Tibial artery (tissue), 4 donors: Measurements from ENCODE around the gene PSD2.

Source experiments
- DNase-seq, 2 donors: peaks; one replicate each; pipeline ENCODE4 v3.0.0-alpha.2; 2019
- H3K27ac ChIP-seq, 2 donors: fragments of 200-600 bp; sonication (generic) in 1 of 2; 1 replicate in 1 of 2; 2 replicates in 1 of 2; pipeline ENCODE4 v1.5.1; 2018 to 2019; ENCODE audit warnings: mild to moderate bottlenecking in 1 of 2
- H3K27me3 ChIP-seq, 2 donors: fragments of 200-600 bp; sonication (generic) in 1 of 2; one replicate each; pipeline versions ENCODE4 v1.5.1 to v1.6.0; 2016 to 2019
- H3K36me3 ChIP-seq, 3 donors: fragments of 200-600 bp; sonication (generic) in 2 of 3; one replicate each; pipeline ENCODE4 v1.5.1; 2016 to 2019; ENCODE audit warnings: mild to moderate bottlenecking in 2 of 3
- H3K4me1 ChIP-seq, 4 donors: fragments of 200-600 bp; sonication (generic) in 2 of 4; 1 replicate in 3 of 4; 2 replicates in 1 of 4; pipeline ENCODE4 v1.5.1; 2016 to 2019
- H3K4me3 ChIP-seq, 2 donors: fragments of 200-600 bp; sonication (generic) in 1 of 2; 1 replicate in 1 of 2; 2 replicates in 1 of 2; pipeline ENCODE4 v1.5.1; 2018 to 2019; ENCODE audit warnings: mild to moderate bottlenecking in 2 of 2
- H3K9me3 ChIP-seq, 3 donors: fragments of 200-600 bp; sonication (generic) in 1 of 3; one replicate each; pipeline ENCODE4 v1.5.1; 2016 to 2019
- CTCF ChIP-seq, 2 experiments: fragments of 200-600 bp in 1 of 2; fragments of 450-650 bp in 1 of 2; IDR thresholded peaks; one replicate each; pipeline ENCODE4 v1.5.1; 2017 to 2019; ENCODE audit warnings: antibody characterized with exemption in 2 of 2, mild to moderate bottlenecking in 1 of 2, moderate library complexity in 1 of 2
- intact Hi-C: fragments of 100-400 bp; cut with DNase I; formaldehyde crosslinking; loops from one replicate; pipeline ENCODE4 v1.15.0; 2023; ENCODE audit warnings: low total_unique reads

The PSD2 gene

DNA sequence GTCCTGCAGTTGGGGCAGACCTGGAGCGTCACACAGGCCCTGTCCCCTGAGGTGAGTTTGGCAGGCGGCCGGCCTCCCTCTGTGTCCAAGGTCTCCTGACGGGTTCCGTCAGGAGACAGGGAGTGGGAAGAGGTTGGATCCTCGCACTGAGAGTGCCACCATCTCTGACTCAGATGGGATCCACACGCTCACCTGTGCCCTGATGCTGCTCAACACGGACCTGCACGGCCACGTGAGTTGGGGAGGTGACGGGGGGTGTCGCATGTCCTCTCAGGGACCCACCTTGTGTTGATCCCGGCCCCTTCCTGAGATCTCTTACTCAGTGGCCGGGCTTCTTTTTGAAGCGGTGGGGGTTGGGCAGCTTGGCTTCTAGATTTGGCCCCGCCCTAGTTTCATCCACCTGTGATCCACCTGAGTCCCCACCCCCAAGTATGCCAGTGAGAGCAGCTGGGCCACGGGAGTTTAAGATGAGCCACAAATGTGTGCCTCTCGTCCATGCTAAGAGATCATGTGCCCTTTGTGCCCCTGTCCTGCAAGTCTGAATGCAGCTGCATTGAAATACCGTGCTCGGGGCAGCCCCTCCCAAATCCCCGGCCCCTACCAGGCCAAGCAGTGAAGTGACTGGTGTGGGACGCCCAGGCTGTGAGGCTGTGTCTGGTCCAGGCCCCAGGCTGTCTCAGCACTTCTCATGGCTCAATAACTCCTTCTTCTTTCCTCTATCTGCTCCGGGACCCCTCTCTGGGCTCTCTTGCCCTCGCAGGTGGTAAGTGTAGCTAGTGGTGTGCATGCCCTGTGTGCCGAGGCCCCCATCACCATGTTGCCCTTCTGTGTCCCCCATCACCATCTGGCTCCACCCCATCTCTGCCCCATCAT, 27.2 kb downstream of the PSD2 start:
- intact Hi-C loops, result no loop called here
- peaks cover 0 to 4% (median 0%) of the 10 kb centered on the region in 3 donors for H3K36me3 ChIP-seq
- peak in 1 of 2 donors; percentile 52 for DNase-seq

DNA sequence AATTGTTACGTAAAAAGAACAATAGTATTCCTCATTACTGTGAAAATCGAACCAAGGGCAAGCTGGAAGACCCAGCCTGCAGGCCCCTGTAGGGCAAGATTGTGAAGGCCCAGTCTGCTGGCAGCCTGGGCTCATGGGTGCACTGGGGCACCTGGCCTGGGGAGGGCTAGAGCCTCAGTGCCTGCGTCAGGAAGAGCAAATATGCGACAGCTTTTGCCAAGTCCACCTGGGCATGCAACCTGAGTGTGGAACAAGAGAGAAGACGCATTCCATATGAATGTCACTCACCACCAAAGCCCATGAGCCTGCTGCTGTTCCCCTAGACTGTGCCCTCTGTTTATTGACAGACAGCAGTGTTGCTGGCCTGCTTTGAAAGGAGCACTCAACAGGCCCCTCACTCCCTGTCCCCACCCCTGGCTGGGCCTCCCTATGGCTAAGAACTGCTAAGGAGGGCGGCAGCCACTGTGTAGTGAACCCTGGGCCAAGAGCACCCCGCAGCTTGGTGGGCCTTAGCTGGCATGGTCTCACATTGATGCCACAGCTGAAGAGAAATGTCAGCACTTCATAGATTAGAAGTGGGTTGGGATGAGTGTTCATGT, 28.2 kb downstream of the PSD2 start:
- no peak overlapping the region for H3K27ac ChIP-seq
- peak in 1 of 2 donors; percentile 34 for DNase-seq
- intact Hi-C loops, result no loop called here
- no peaks in the 10 kb centered on the region for H3K36me3 ChIP-seq
- no peak overlapping the region for H3K4me3 ChIP-seq
- H3K9me3 ChIP-seq, result peaks cover 0 to 4% (median 0%) of the 10 kb centered on the region in 3 donors
- no peaks in the 10 kb centered on the region for H3K4me1 ChIP-seq
- no peak for TF ChIP-seq CTCF (IDR thresholded peaks at IDR 0.05)
- H3K27me3 ChIP-seq, result no peaks in the 10 kb centered on the region

More for the DNA sequence above, 27.2 kb downstream of the PSD2 start:
- Histone ChIP-seq H3K27ac (no peak overlapping the region), H3K27me3 (no peaks in the 10 kb centered on the region), H3K9me3 (peaks cover 0 to 12% (median 0%) of the 10 kb centered on the region in 3 donors), H3K4me1 (no peaks in the 10 kb centered on the region), H3K4me3 (no peak overlapping the region)
- no peak for TF ChIP-seq CTCF (IDR thresholded peaks at IDR 0.05)

- Histone ChIP-seq H3K4me3 (no peak overlapping the region), H3K27me3 (no peaks in the 10 kb centered on the region), H3K4me1 (no peaks in the 10 kb centered on the region), H3K9me3 (no peaks in the 10 kb centered on the region), H3K27ac (no peak overlapping the region), H3K36me3 (no peaks in the 10 kb centered on the region)
- DNase-seq, result peak in 1 of 2 donors; percentile 23
- intact Hi-C loops, result no loop called here
- TF ChIP-seq CTCF (IDR thresholded peaks at IDR 0.05), result no peak
Measured at GRCh38 chr5:139825690-139826089, 30.1 kb downstream of the PSD2 start.

DNA sequence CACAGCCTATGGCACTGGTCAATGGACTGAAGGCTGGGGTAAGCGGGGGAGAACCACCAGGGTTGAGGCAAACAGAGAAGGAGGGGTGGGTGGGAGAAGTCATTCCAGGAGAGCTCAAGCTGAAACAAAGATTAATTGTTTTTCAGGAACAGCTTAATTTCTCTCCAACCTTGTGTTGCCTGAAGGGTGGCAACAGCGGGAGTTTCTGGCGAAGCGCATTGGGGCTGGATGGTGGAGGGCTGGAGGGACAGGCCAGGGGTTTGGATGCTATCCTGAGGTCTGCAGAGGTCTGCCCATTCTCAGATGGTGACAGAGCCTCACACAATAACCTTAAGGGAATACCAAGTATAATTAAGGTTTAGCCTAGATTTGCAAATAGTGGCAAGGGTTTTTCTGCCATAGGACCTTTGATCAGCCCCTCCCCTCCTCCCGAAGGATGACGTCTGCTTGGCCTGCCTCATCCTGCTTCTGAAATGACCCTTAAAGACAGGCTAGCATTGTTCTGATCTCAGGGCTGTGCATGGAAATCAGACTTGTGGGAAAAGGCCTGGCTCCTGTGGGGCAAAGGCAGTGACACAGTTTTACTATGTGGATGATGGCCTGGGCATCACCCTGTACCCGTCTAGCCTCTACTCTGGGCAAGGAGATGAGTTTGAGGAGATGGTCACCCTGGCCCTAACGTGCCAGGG, 32.7 kb downstream of the PSD2 start:
- H3K27me3 ChIP-seq, result no peaks in the 10 kb centered on the region
- no peaks in the 10 kb centered on the region for H3K9me3 ChIP-seq
- no peak overlapping the region for H3K4me3 ChIP-seq
- H3K4me1 ChIP-seq, result no peaks in the 10 kb centered on the region
- no peak for TF ChIP-seq CTCF (IDR thresholded peaks at IDR 0.05)
- intact Hi-C loops, result no loop called here
- H3K36me3 ChIP-seq, result no peaks in the 10 kb centered on the region
- no peak overlapping the region for H3K27ac ChIP-seq
- peak in 1 of 2 donors; percentile 33 for DNase-seq

DNA sequence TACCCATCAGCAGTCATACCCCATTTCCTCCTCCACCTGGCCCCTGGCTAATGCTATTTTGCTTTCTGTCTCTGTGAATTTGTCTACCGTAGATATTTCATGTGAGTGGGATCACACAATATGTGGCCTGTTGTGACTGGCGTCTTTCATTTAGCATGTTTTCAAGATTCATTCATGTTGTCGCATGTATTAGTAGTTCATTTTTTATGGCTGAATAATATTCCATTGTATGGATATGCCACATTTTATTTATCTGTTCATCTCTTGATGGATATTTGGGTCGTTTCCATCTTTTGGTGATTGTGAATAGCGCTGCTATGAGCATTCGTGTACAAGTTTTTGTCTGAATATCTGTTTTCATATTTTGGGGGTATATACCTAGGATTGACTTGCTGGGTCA, 33.9 kb downstream of the PSD2 start:
- intact Hi-C loops, result no loop called here
- no peak for DNase-seq
- no peak for TF ChIP-seq CTCF (IDR thresholded peaks at IDR 0.05)
- no peaks in the 10 kb centered on the region for H3K27me3 ChIP-seq
- no peak overlapping the region for H3K4me3 ChIP-seq
- H3K36me3 ChIP-seq, result no peaks in the 10 kb centered on the region
- no peaks in the 10 kb centered on the region for H3K9me3 ChIP-seq
- H3K27ac ChIP-seq, result no peak overlapping the region
- no peaks in the 10 kb centered on the region for H3K4me1 ChIP-seq
